Thyroid gland (tissue), 4 donors: ENCODE measurements around the gene E4F1.

Experiments
- POLR2A ChIP-seq, 2 donors: fragments of 450-650 bp; IDR thresholded peaks; one replicate each; pipeline ENCODE4 v1.6.1; 2017; ENCODE audit warnings: antibody characterized with exemption in 2 of 2, mild to moderate bottlenecking in 2 of 2, moderate library complexity in 1 of 2
- TF ChIP-seq, protein P1 (sequence below), 6 experiments: fragments of 200-600 bp in 3 of 6; fragments of 450-650 bp in 3 of 6; sonication (generic) in 3 of 6; IDR thresholded peaks; one replicate each; pipeline ENCODE4 v1.5.1; 2016 to 2019; ENCODE audit warnings: antibody characterized with exemption in 6 of 6, mild to moderate bottlenecking in 2 of 6, inconsistent platforms in 1 of 6, moderate library complexity in 1 of 6

DNA sequence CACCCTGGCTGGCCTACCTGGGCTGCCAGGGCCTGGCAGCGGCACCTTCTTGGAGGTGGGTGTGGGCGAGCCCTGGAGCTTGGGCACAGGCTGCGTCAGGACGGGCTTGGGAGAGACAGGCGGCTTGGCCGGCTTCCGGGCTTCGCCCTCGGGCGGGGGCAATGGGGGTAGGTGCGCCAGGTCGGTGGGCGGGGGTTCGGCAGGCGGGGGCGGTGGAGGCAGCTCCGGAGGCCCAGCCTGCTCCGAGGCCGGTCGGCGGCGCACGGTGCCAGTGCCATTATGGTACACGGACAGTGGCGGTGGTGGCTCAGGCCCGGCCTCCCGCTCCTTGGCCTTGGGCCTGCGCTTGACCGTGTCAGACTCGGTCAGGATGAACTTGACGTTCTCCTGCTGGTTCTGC is 43.8 kb upstream of the E4F1 start:
- TF ChIP-seq, protein P1, sequence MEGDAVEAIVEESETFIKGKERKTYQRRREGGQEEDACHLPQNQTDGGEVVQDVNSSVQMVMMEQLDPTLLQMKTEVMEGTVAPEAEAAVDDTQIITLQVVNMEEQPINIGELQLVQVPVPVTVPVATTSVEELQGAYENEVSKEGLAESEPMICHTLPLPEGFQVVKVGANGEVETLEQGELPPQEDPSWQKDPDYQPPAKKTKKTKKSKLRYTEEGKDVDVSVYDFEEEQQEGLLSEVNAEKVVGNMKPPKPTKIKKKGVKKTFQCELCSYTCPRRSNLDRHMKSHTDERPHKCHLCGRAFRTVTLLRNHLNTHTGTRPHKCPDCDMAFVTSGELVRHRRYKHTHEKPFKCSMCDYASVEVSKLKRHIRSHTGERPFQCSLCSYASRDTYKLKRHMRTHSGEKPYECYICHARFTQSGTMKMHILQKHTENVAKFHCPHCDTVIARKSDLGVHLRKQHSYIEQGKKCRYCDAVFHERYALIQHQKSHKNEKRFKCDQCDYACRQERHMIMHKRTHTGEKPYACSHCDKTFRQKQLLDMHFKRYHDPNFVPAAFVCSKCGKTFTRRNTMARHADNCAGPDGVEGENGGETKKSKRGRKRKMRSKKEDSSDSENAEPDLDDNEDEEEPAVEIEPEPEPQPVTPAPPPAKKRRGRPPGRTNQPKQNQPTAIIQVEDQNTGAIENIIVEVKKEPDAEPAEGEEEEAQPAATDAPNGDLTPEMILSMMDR (IDR thresholded peaks at IDR 0.05) = no peak
- no peak for TF ChIP-seq POLR2A (IDR thresholded peaks at IDR 0.05)
